Stimulated activated CD8-positive, alpha-beta memory T cell treated with anti-CD3 and anti-CD28 coated beads, Interleukin-7, amount 100 ng/mL, for 1 hour (primary cell): ENCODE results near the gene P2RX1.
"Not testable (repeated sequence)": the region's sequence is repeated elsewhere in the genome, so short reads cannot be mapped to it uniquely, and the experiment has no call there.

Experiments
- DNase-seq, 2 donors: peaks; one replicate each; pipeline ENCODE4 v3.0.0-alpha.2; 2020; ENCODE audit warnings: low read depth in 2 of 2

Gene P2RX1

DNA sequence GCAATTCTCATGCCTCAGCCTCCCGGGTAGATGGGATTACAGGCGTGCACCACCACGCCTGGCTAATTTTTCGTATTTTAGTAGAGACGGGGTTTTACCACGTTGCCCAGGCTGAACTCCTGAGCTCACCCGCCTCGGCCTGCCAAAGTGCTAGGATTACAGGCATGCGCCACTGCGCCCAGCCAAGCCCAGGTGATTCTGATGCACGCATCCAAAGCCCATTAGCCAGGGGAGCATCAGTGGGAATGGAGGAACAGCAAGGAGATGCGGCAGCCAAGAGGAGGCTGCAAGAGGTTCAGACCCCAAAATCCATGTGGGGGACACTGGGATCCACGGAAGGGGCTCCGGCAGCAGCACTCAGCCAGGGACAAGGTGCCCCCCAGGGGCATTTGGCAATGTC lies 35.9 kb upstream of the P2RX1 start:
- DNase-seq, result no peak

DNA sequence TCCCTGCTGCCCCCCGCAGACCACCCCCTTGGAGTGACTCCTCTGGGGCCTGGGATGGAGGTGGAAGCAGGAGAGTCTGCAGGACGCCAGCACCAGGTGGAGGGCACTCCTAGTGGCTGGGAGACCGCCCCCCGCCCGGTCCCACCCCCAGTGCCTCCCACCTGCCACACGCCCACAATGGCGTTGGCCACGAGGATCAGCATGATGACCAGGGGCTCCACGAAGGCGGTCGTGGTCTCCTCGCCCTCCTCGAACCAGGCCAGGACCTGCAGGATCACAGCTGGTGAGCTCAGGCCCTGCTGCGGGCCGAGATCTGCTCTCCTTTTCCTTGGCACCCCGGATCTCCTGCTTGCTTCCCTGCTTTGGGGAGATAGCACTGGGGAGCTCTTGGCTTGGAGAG lies 35.2 kb upstream of the P2RX1 start:
- no peak for DNase-seq

DNA sequence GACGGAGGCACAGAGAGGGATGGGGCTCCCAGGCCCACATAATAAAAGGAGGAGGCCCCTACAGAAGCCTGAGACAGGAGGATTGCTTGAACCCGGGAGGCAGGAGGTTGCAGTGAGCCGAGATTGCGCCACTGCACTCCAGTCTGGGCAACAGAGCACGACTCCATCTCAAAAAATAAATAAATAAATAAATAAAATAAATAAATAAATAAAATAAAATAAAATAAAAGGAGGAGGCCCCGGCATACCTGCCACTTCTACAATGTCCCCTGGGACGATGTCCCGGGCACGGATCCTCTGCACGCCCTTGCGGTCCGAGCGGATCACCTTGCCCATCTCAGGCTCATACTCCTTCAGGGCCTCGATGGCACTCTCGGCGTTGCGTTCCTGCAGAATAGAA lies 34.7 kb upstream of the P2RX1 start:
- no peak for DNase-seq

DNA sequence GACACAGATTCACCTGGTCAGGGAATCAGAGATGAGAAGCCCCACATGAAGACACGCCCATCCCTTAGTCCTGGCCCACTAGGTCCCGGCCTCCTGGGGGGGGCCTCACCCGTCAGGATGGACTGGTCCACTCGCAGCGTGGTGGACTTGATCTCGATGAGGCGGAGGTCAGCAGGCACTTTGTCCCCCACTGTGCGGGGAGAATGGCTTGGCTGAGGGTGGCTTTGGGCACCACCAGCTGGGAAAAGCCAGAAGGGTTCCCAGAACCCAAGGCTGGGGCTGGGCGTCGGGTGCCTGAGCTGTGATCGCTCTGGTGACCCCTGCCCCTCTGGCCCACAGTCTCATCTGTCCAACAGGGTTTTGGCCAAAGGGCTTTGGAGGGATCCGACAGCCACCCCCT lies 34.3 kb upstream of the P2RX1 start:
- DNase-seq, result no peak

DNA sequence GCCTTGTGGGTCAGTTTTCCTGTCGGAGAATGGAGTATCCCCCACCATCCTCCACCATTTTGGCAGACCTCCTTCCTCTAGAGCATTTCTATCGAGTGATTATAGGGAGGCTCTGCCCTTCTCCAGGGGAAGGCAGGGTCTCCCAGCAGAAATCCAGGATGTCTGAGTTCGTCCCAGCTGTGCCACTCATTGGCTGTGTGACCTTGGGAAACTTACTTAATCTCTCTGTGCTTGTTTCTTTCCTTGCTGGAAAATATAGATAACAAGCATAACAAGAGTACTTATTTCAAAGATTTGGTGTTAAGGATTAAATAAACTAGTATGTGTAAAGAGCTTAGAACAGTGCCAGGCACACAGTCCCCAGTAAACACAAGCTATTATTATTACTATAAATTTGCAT lies 33.2 kb upstream of the P2RX1 start:
- DNase-seq, result no peak

DNA sequence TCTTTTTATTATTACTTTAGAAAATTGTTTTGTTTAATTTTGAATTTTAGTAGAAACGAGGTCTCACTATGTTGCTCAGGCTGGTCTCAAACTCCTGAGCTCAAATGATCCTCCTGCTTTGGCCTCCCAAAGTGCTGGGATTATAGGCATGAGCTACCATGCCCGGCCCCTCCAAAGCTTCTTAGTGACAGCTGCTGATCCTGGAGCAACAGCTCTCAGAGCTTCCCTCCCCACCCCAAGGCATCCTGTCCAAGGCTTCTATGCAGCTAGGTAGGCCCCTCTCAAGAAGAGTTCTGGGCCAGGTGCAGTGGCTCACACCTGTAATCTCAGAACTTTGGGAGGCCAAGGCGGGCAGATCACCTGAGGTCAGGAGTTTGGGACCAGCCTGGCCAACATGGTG lies 32.3 kb upstream of the P2RX1 start:
- not testable (repeated sequence) for DNase-seq

DNA sequence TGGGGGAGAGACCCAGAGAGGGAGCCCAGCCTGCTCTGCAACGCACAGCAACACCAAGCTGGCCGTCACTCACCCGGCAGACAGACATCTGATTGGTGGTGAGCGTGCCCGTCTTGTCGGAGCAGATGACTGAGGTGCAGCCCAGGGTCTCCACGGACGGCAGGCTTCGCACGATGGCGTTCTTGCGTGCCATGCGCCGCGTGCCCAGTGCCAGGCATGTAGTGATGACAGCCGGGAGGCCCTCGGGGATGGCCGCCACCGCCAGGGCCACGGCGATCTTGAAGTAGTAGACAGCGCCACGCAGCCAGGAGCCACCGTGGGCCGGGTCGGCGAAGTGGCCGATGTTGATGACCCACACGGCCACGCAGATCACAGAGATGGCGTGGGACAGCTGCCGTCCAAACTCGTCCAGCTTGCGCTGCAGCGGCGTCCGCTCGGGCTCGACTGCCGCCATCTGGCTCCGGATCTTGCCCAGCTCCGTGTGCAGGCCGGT lies 31.1 kb upstream of the P2RX1 start:
- DNase-seq, result no peak

DNA sequence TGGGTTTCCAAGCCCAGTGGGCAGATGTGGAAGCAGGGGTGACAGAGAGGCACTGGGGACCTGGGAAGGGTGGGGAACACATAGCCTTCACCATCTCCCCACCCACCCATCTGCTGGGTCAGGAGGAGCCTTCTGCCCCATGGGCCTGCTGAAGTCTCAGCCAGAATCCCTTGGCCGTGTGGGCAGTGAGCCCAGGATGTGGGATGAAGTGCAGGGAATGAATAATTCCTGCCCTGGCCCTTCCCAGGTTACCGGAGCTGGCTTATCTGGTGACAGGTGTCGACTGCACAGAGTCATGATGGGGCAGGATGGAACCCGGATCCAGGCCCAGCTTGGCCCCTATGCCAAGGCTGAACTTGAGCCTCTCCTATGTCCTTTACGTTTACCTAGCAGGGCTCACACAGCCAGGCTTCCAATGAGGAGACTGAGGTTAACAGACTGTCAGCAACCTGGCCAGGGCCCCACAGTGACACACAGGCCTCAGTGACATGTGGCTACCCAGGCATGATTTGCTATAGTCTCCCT lies 30.5 kb upstream of the P2RX1 start:
- no peak for DNase-seq

DNA sequence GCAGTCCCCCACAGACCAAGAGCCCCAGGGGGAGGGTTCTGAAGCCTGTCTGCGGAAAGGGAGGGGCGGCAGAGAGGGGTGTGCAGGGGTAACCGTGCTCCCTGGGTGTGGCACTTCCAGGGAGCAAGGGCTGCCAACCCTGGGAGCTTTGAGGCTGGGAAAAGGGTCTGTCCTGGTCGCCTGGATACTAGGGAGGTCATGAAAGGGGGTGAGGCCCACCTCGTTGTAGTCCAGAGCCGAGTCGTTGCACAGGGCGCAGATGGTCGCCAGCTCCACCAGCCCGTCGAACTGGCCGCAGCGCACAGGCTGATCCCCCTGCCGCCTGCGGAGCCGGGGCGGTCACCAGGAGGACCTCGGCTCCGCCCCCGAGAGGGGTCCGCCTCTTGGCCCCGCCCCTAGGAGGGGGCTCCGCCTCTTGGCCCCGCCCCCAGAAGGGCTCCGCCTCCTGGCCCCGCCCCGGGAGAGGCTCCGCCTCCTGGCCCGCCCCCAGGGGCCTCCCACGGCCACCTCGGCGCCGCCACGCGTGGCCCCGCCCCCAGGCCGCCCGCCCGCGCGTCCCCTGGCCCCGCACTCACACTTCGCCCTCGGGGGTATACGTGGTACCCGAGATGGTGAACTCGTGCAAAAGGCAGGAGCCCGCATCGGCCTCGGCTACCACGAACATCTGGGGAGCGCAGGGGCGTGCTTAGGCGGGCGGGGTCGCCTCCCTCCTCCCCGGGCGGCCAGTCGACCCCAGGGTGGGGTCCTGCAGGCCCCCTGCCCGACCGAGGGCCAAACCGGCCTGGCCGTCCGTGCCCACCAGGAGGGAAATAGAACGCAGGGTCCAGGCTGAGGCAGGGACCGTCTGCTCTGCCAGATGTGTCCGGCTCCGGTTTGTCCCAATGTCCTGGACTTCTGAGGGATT lies 28.5 kb upstream of the P2RX1 start:
- DNase-seq, result no peak

DNA sequence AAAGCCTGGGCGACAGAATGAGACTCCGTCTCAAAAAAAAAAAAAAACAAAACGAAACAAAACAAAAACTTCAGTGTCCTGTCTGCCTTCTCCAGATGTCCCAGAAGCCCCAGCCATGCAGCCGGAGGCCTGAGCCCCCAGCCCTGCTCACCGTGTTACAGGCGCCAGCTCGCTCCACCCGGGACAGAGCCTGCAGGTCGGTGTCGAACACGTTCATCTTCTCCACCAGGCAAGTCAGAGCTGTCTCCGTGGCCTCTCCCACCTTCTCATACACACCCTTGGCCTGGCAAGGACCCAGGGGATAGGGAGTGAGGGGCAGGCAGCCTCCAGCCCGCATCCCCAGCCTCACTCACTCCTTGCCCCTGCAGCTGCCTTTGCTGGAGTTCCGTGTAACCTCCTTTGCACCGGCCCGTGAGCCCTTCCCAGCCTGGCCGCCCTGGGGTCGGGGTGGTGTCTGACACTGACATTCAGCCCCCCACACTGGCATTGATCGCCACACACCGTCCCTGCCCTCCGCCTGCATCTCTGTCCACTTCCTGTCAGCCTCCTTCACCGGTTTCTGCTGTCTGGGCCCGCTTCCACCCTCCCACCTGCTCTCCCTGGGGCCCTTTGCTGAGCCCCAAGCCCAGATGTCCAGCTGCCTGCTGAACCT lies 27.1 kb upstream of the P2RX1 start:
- DNase-seq, result no peak

DNA sequence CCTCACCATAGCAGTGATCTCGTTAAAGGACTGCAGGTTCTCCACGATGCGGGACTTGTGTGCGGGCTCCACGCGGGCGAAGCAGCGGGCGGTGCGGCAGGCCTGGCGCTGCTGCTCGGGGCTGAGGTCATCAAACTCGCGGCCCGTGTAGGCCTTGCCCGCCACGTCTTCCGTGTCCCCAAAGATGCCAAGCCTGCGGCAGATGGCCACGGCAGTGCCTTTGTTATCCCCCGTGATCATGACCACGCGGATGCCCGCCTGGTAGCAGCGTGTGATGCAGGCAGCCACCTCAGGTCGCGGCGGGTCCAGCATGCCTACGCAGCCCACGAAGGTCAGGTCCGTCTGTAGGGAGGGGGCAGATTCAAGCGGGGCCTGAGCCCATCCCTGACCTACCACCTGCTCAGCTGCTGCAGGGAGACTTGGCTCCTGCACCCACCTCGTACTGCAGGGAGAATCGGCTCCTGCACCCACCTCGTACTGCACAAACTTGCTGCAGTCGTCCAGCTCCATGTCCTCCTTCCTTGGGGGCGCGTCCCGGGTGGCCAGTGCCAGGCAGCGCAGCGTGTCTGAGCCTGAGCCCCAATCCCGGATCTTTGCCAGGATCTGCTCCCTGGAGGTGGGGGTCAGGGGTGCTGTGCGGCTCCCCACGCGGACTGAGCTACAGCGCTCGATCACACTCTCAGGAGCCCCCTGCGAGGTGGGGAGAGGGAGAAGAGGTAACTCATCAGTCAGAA lies 24.9 kb upstream of the P2RX1 start:
- DNase-seq, result no peak

DNA sequence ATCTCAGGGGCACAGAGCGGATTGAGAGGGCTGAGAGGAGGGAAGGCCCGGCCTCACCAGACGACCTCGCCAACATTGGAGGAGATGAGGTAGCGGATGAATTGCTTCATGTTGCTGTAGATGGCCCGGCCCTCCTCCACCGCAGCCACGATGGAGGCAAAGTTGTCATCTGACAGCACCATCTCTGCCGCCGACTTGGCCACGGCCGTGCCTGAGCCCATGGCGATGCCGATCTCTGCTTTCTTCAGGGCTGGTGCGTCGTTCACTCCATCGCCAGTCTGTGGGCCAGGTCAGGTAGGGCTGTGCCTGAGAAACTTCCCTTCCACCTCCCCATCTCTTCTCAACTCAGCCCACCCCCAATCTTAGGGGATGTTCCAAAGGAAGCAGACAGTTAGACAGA lies 21.1 kb upstream of the P2RX1 start:
- DNase-seq, result no peak

DNA sequence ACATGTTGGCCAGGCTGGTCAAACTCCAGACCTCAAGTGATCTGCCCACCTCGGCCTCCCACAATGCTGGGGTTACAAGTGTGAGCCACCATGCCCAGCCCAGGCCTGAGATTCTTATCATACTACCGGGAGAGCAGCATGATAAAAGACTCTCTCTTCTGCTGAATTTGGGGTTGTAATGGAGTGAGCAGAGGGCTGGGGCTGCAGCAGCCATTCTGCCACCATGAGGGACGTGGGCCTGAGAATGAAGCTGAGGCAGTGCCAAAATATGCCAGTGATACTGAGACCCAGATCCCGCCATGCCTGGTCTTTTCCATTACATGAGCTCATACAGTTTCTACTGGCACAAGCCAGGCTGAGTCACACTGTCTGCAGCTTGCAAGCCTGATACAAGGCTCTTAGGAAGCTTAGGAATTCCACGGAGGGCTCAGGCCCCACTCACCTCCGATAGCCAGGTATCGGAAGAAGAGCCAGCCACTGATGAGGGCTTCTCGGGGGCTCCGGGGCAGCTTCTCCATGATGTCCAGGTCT lies 19.6 kb upstream of the P2RX1 start:
- DNase-seq, result no peak

DNA sequence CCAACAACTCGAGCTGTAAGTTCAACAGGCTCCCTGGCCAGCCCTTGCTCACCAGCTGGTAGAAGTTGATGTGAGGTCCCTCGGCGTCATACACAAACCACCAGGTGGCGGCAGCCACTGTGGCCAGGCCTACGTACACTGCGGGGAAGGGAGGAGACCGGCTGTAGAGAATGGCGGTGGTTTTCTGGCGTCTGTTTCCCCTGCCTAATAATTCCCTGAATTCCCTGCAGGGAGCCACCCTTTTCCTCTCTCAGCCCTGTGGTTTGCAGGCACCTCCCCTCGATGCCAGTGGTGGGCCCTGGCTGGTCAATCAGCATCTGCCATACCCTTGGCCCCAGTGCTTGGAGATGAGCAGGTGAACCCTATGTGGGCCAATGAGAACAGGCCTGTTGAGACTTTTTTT lies 18.9 kb upstream of the P2RX1 start:
- no peak for DNase-seq

DNA sequence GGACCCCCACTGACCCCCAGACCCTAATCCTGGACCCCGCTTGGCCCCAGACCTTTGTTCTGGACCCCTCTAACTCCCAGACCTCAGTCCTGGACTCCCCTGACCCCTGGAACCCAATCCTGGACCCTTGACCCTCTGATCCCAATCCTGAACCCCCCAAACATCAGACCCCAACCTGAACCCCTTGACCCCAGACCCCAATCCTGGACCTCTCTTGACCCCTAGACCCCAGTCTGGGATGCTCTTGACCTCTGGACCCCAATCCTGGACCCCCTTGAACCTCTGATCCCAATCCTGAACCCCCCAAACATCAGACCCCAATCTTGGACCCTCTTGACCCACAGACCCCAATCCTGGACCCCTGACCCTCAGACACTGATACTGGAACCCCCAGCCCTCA lies 13.5 kb upstream of the P2RX1 start:
- no peak for DNase-seq

DNA sequence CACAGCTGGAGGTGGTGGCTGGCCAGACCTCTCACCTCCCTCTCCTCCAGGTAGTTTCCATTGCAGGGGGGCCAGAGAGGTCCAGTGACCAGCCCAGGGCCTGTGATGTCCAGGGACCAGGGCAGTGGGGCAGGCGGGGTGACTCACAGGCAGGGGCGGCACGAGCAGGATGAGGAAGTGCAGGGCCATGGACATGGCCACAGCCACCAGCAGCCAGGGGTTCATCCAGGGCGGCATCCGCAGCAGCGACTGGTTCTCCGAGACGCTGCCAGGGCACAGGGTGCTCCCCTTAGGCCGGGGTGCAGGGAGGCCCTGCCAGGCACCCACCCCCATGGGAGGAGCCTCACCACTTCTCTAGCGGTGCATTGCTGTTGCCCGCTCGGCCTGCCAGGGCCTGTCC lies 12.9 kb upstream of the P2RX1 start:
- DNase-seq, result no peak

DNA sequence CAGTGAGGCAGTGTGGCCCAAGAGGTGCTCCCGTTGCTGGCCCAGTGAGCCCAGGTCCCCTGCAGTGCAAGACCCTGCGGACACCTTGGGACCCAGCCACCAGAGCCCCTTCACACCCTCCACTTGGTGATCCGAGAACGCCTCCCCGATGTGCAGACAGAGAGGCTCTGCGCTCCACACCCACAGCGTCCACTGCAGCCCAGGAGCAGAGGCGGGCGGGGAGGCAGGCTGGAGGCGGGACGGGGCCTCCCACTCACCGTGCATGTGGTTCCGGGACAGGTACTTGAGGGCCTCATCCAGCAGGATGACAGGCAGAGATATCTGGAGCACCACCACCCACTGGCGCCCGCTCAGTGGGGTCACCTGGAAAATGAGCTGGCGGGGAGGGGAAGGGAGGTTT lies 12.1 kb upstream of the P2RX1 start:
- no peak for DNase-seq

DNA sequence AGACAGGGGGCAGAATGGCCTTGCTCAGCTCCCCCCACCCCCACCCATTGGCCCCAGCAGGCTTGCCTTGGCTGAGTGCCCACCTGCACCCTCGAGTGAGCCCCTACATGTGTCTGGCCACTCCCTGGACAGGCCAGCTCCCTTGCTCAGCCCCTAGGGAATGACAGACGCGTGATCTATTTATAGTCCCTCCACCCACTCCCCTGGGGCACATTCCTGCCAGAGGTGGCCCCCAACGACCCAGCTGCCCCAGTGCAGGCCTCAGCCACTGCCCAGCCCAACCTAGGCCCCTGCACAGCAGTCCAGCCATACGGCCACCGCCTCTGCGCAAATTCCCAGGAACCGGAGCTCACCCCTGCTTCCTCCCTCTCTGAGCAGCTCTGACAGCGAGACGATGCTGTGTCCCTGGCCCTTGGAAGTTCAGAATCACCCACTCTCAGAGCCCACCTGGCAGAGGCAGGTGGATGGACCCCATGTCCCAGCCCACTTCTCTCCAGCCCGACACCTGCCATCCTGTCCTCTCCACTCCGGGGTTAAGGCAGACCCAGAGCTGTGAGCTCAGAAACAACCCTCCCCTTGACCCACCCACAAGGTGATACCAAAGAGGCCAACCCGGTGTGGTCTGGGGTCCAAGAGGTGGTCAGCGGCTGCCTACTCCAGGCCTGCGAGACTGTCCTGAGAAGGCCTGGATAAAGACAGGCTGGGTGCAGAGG lies 11.5 kb upstream of the P2RX1 start:
- no peak for DNase-seq

DNA sequence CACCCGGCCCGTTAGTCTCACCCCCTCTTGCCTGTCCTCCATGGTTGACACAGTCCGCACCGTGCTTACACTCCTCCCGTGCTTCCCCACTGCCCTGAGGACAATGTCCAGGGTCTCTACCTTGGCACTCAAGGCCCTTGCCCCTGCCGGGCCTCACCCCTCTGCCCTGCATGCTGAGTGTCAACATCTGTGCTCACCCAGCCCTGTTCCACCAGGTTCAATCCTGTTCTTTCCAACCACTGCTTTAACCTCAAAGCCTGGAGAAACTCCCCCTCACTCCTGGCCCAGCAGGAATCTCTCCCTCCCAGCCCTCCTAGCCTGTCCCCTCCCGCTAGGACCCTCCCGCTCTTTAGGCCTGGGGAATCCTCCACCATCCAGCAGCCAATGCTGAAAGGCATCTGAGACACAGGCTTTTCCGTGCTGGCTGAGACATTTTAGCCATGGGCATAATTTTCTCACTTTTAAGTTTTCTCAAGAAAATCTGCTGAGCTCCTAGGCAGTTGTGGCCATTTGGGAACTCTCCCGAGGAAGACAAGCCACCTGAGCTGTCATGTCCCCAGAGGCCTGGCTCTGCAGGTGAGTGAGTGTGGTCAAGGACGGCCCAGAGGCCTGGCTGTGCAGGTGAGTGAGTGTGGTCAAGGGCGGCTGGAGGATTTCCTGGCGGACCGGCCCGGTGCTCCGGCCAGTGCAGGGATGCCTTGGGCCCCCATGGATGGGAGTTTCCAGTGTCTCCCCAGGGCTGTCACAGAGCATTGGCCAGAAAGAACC lies 10.8 kb upstream of the P2RX1 start:
- no peak for DNase-seq

DNA sequence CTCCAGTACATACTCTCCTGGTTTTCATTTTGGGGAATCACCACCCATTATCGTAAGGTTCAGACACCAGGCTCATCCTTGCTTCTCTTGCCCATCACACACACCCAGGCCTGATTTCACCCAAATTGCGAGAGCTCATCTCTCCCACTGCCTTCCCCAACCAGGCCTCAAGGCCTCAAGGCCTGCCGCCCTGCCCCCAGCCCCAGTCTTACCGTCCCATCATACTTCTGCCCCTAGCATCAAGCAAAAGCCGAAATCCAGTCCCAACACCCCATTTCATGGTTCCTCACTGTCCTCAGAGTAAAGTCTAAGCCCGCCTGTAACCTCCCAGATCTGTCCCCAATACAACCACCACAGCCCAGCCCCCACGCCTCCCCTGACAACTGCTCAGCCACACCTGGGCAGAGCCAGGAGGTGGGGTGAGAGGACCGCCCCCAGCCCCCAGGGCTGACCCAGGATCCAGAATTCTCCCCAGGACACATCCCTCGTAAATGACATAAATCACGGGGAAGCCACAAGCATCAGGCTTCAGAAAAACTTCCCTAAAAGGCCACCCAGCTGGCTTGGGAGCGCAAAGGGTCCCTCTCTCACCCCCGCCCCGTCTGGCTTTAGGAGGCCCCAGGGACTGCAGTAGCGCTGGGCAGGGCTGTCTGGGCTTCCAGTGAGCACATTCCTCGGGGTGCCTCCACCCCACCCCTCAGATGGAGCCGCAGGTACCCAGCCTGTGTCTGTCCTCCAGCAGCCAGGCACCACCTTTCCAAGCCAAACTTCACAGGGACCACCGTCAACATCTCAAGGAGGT lies 9.6 kb upstream of the P2RX1 start:
- DNase-seq, result no peak
